LHCN-M2 (cell line): ENCODE data around the gene AADAT. TPM values are rescaled to one million over a fixed set of nuclear protein-coding genes. Genes with fewer than 3 reads are reported as not detected.
"Not testable (repeated sequence)": the region's sequence is repeated elsewhere in the genome, so short reads cannot be mapped to it uniquely, and the experiment has no call there.

Source experiments
- DNase-seq: peaks from one replicate; pipeline ENCODE4 v3.0.0-alpha.2; 2012; ENCODE audit warnings: low read depth
- polyA plus RNA-seq: library from polyadenylated mRNA; unstranded; fragments of >200 nt; gene quantifications from one replicate; pipeline ENCODE4 v1.2.1, GENCODE V29; 2012; ENCODE audit warnings: missing spikeins
- total RNA-seq: library from RNA; depleted of rRNA; stranded (reverse); fragments of >200 nt; gene quantifications from 2 replicates; pipeline ENCODE4 v1.2.3, GENCODE V29; 2014; rRNA removed

Gene AADAT
- total RNA-seq, result 9.0 and 9.3 TPM in 2 replicates
- polyA plus RNA-seq, result 5.2 TPM

- peak; percentile 82 for DNase-seq
These were observed at the start of gene AADAT for GRCh38 chr4:170089668-170090351. AADAT (minus strand) TSS chr4:170089956; CDS start chr4:170089690, 266 bp downstream.

GRCh38 chr4:170138580-170139194, 48.9 kb upstream of the AADAT start:
- DNase-seq, result peak; percentile 70

- DNase-seq, result no peak
These were observed 48.2 kb upstream of the AADAT start for GRCh38 chr4:170137927-170138326.

GRCh38 chr4:170137466-170137865, 47.7 kb upstream of the AADAT start:
- DNase-seq, result peak; percentile 8

GRCh38 chr4:170134821-170135220, 45.1 kb upstream of the AADAT start:
- DNase-seq, result peak; percentile 8

GRCh38 chr4:170128219-170128804, 38.6 kb upstream of the AADAT start:
- no peak for DNase-seq

GRCh38 chr4:170127758-170128157, 38.0 kb upstream of the AADAT start:
- no peak for DNase-seq

GRCh38 chr4:170124406-170124805, 34.6 kb upstream of the AADAT start:
- no peak for DNase-seq

GRCh38 chr4:170122252-170122651, 32.5 kb upstream of the AADAT start:
- DNase-seq, result no peak

- no peak for DNase-seq
These were observed 24.9 kb upstream of the AADAT start for GRCh38 chr4:170114636-170115035.

GRCh38 chr4:170114183-170114582, 24.4 kb upstream of the AADAT start:
- DNase-seq, result not testable (repeated sequence)

GRCh38 chr4:170111546-170111945, 21.8 kb upstream of the AADAT start:
- DNase-seq, result no peak

- DNase-seq, result no peak
These were observed 21.3 kb upstream of the AADAT start for GRCh38 chr4:170111085-170111484.

- DNase-seq, result no peak
These were observed 20.5 kb upstream of the AADAT start for GRCh38 chr4:170110285-170110672.

- DNase-seq, result no peak
These were observed 20.0 kb upstream of the AADAT start for GRCh38 chr4:170109586-170110284.

- no peak for DNase-seq
These were observed 17.1 kb upstream of the AADAT start for GRCh38 chr4:170106900-170107299.

- DNase-seq, result no peak
These were observed 12.7 kb upstream of the AADAT start for GRCh38 chr4:170102426-170102825.

GRCh38 chr4:170098171-170098570, 8.4 kb upstream of the AADAT start:
- DNase-seq, result not testable (repeated sequence)

GRCh38 chr4:170097681-170098080, 7.9 kb upstream of the AADAT start:
- DNase-seq, result no peak

- no peak for DNase-seq
These were observed 4.3 kb upstream of the AADAT start for GRCh38 chr4:170093973-170094535.

GRCh38 chr4:170091069-170091696, 1.4 kb upstream of the AADAT start:
- no peak for DNase-seq
